ENCODE measurements around the gene IGSF9B. TPM values are rescaled to one million over a fixed set of nuclear protein-coding genes. Genes with fewer than 3 reads are reported as not detected.
A peak's percentile ranks its signal among the peaks of the same experiment; 100 is the strongest.

Gene IGSF9B
- total and polyA plus RNA-seq, 10 of the 15 experiments (the other 5 are each of a cell fraction or from before 2014, with no cell fraction given), result 0.03 to 3.7 (median 0.20) TPM; not detected in 2

DNA sequence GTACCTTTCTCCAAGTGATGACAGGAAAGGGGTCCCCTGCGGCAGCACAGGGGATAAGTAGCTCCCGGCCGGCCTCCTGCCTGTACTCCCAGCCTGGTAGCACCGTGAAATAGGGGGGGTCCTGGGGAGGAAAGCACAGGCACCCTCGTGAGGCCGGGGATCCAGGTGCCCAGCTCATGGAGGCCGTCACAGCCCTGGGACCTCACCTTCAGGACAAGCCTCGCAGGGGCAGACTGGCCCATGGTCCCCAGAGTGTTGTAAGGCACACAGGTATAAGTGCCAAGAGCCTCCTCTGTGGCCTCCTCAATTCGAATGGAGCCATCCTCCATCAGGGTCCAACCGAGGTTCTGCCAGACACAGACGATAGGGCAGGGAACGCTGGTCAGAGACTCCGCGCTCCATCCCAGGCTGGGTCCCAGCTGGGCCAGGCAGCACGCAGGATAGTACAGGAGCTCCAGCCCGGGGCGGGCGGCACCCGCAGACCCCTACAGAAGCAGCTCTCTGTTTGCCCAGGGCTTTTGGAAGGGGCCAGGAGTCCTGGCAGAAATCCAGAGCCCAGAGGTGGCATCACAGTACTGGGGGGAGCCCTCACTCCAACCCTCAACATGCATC is 25.2 kb downstream of the IGSF9B start:
- ChIA-PET RAD21 (ENCODE audit: unreplicated experiment) (no interaction called here), SMC1A (ENCODE audit: uncharacterized antibody, unreplicated experiment) (no interaction called here), CTCF (no interaction called here), POLR2A (no interaction called here)
- Histone ChIP-seq H3K79me2 (ENCODE audit: control insufficient read depth, insufficient read depth, low read length) (no peaks in the 10 kb centered on the region), H3K36me3 (ENCODE audit: control insufficient read depth in 2 of 2, insufficient read depth in 2 of 2, low read length in 1 of 2) (no peaks in the 10 kb centered on the region), H3K4me3 (no peak overlapping the region), H3K27me3 (replicated peaks in 1 of 2; ENCODE audit: control insufficient read depth in 2 of 2, insufficient read depth in 2 of 2, low read length in 1 of 2) (no peaks in the 10 kb centered on the region), H4K20me1 (ENCODE audit: control insufficient read depth, insufficient read depth) (no peaks in the 10 kb centered on the region), H3K27ac (ENCODE audit: control insufficient read depth, insufficient read depth) (no peak overlapping the region), H3K4me2 (ENCODE audit: control insufficient read depth, insufficient read depth) (no peak overlapping the region), H3K4me1 (ENCODE audit: control insufficient read depth, insufficient read depth, low read length) (peaks cover 12% of the 10 kb centered on the region), H3K9me3 (replicated peaks; ENCODE audit: control insufficient read depth, insufficient read depth, low read length) (no peaks in the 10 kb centered on the region), H3K9ac (ENCODE audit: control insufficient read depth, insufficient read depth, low read length) (no peak overlapping the region), H2AFZ (ENCODE audit: control insufficient read depth, low read depth, low read length) (no peak overlapping the region)
- intact Hi-C loops (cut with micrococcal nuclease; ENCODE audit: unreplicated experiment) (no loop called here), in situ Hi-C loops (cut with MboI) (no loop called here)
- DNase-seq (ENCODE audit: low read depth, low spot score) (no peak), ATAC-seq (no peak), FAIRE-seq (no peak)
- TF ChIP-seq YBX1 (IDR thresholded peaks at IDR 0.05) (no peak), ZNF207 (IDR thresholded peaks at IDR 0.05; ENCODE audit: borderline replicate concordance) (no peak)
- no TSS peak for BruUV-seq (replicated peaks)
- 49% methylated on average over 19 of the region's 19 CpGs for WGBS (ENCODE audit: insufficient coverage, insufficient replicate concordance, low lambda C conversion rate, missing lambda C conversion rate)

DNA sequence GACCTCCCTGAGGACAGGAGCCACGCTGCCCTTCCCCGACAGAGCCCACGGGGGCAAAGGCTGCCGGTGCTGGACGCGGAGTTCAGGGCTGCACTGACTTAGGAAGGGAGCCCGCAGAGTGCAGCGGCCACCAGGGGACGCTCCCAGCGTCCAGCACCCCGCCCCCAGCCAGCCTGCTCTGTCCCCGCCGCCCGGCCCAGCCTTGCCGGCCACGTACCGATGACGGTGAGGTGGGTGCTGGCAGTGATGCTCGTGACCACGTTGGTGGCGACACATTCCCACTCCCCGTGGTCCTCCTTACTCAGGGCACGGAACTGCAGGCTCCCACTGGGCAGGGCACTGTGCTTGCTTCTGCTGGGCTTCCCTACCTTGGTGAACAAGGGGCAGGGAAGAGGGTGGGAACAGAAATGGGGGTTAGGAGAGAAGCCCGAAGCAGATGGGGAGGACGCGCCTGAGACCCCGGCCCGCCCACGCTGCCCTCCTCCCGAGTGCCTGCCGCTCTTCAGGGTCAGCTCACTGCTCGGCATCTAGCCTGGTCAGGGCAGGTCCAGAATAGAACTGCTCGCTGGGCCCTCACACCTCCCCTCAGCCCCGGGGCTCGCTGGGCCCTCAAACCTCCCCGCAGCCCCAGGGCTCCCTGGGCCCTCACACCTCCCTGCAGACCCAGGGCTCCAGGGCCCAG is 25.9 kb downstream of the IGSF9B start:
- Histone ChIP-seq H3K9ac (ENCODE audit: control insufficient read depth, insufficient read depth, low read length) (no peak overlapping the region), H3K27ac (ENCODE audit: control insufficient read depth, insufficient read depth) (no peak overlapping the region), H3K27me3 (replicated peaks in 1 of 2; ENCODE audit: control insufficient read depth in 2 of 2, insufficient read depth in 2 of 2, low read length in 1 of 2) (no peaks in the 10 kb centered on the region), H3K36me3 (ENCODE audit: control insufficient read depth in 2 of 2, insufficient read depth in 2 of 2, low read length in 1 of 2) (no peaks in the 10 kb centered on the region), H4K20me1 (ENCODE audit: control insufficient read depth, insufficient read depth) (no peaks in the 10 kb centered on the region), H3K4me1 (ENCODE audit: control insufficient read depth, insufficient read depth, low read length) (peaks cover 12% of the 10 kb centered on the region), H3K4me2 (ENCODE audit: control insufficient read depth, insufficient read depth) (no peak overlapping the region), H3K9me3 (replicated peaks; ENCODE audit: control insufficient read depth, insufficient read depth, low read length) (no peaks in the 10 kb centered on the region), H2AFZ (ENCODE audit: control insufficient read depth, low read depth, low read length) (no peak overlapping the region), H3K79me2 (ENCODE audit: control insufficient read depth, insufficient read depth, low read length) (no peaks in the 10 kb centered on the region), H3K4me3 (no peak overlapping the region)
- DNase-seq (ENCODE audit: low read depth, low spot score), result no peak
- WGBS (ENCODE audit: insufficient coverage, insufficient replicate concordance, low lambda C conversion rate, missing lambda C conversion rate), result 60% methylated on average over 34 of the region's 36 CpGs
- ATAC-seq, result peak; percentile 42
- TF ChIP-seq, protein P1, sequence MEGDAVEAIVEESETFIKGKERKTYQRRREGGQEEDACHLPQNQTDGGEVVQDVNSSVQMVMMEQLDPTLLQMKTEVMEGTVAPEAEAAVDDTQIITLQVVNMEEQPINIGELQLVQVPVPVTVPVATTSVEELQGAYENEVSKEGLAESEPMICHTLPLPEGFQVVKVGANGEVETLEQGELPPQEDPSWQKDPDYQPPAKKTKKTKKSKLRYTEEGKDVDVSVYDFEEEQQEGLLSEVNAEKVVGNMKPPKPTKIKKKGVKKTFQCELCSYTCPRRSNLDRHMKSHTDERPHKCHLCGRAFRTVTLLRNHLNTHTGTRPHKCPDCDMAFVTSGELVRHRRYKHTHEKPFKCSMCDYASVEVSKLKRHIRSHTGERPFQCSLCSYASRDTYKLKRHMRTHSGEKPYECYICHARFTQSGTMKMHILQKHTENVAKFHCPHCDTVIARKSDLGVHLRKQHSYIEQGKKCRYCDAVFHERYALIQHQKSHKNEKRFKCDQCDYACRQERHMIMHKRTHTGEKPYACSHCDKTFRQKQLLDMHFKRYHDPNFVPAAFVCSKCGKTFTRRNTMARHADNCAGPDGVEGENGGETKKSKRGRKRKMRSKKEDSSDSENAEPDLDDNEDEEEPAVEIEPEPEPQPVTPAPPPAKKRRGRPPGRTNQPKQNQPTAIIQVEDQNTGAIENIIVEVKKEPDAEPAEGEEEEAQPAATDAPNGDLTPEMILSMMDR (IDR thresholded peaks at IDR 0.05 in 2 of 3, conservative IDR thresholded peaks at IDR 0.05 in 1 of 3; ENCODE audit: control insufficient read depth in 2 of 3, extremely low read depth in 1 of 3, insufficient read depth in 1 of 3, low read depth in 3 of 3, low read length in 3 of 3), result peak; percentile 13 to 50 (median 22); a peak in 3 of 6 replicates
- TF ChIP-seq RFX5 (IDR thresholded peaks at IDR 0.05; ENCODE audit: low read depth, low read length), result no peak
- POLR2A ChIA-PET, result no interaction called here
- no peak for FAIRE-seq
- SMC1A ChIA-PET (ENCODE audit: uncharacterized antibody, unreplicated experiment), result no interaction called here
- CTCF ChIA-PET, result no interaction called here
- intact Hi-C loops (cut with micrococcal nuclease; ENCODE audit: unreplicated experiment) (no loop called here), in situ Hi-C loops (cut with MboI) (no loop called here)
- RAD21 ChIA-PET (ENCODE audit: unreplicated experiment), result no interaction called here
- BruUV-seq (replicated peaks), result no TSS peak
